Left hindlimb (tissue), 1 donor: ENCODE measurements around the gene GJB3.
"Not testable (repeated sequence)": the region's sequence is repeated elsewhere in the genome, so short reads cannot be mapped to it uniquely, and the experiment has no call there.

ENCODE experiments used
- DNase-seq: peaks from one replicate; pipeline ENCODE4 v3.0.0-alpha.2; 2018

GJB3 gene

GRCh38 chr1:34786521-34787325 lies 5.7 kb downstream of the GJB3 start:
- DNase-seq, result peak; percentile 60

DNA sequence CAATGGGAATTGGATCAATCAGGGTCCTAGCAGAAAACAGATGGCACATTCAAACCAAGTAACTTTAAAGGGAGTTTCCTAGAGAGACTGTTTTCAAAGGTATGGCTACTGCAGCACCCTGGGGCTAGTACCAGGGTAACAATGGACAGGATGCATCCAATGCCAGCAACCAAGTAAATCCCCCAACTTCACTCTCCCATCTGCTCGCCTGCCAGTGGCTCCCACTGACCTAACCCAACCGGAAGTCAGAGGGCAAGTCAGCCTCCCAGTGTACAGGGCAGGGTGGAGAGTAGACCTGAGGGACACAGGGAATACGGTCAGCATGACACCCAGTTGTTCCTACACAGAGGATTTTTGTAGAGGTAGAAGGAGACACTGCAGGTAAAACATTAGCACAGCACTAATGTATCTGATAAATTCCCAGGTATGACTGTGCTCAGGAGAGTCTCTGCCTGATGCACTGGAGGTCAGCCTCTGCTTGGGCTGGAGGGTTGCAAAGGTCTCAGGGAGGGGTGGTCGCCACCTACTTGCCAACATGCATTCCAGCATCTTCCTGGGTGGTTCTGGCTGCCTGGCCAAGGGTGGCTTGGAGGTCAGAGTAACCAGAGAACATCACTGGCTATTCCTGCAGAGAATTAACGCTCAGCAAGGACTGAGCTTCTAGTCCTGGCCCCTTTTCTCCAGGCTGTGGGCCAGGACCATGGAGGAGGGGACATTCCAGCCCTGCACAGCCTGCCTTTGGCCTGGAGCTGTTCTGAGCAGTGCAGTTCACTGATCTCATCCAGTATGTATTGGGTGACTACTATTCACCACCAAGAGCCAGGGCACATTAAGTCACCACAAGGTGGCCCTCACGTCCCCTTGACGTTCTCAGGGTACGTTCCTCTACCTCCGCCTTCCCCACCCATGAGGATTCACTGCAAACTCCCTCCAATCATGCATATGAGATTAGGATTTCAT lies 6.7 kb downstream of the GJB3 start:
- DNase-seq, result no peak

DNA sequence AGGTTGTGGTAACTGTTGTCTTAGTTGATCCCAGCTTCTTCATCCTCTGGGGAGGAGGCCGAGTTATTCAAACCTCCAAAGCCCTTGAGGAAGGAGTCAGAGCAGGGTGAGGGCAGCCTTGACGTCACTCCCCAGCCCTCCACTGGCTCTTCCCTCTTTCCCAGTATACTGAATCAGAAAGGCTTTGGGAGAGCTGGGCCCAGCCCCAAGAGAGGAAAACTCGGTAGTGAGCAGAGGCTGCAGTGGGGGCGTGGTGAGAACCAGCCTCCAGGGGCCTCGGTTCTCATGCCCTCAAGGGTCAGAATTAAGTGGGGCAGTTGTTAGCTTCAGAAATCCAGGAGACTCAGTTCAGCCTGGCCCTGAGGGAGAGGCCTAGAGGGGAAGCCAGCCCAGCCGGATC lies 10.0 kb downstream of the GJB3 start:
- DNase-seq, result no peak

- no peak for DNase-seq
Observed at GRCh38 chr1:34792424-34792823, 11.4 kb downstream of the GJB3 start.

DNA sequence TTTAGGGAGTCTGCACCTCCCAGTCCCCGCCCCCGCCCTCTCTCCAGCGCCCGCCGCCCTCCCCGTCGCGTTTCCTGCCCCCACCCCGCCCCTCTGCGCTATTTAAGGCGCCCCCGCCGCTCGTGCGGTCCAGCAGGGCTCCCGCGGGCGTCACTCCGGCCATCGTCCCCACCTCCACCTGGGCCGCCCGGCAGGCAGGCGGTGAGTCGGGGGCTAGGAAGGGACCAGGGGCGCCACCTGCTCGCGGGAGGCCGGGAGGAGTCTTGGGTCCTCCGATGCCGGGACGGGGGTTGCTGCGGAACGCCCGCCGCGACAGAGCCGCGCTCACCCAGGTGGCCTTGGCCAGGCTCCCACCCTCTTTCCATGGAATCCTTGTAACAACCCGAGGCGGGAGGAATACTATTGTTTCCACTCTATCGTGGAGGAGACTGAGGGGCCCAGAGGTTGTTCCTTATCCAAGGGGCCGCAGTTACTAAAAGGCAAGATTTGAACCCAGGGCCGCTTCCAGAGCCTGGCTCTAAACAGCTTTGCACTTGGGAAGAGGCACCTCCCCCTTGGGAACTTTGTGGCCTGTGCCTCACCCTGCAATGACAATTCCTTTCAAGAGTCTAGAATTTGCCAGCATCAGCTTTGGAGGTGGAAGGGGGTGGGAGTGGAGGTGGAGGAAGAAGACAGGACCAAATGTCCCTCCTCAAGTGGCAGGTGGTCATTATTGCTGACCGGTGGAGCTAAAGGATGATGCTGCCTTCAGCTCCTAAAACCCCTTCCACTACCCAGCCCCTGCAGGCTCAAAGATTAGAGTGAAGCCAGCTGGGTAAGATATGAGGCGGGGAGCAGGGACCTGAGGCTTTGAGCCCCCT lies 12.1 kb downstream of the GJB3 start, which contains the start of gene GJA4:
TSS of gene GJA4 (plus strand) at position 132 of the 860 bp plus-strand sequence. CDS start 1,215 bp downstream, outside the sequence.
- DNase-seq, result no peak

- no peak for DNase-seq
Observed at GRCh38 chr1:34794001-34794789, 13.2 kb downstream of the GJB3 start.

DNA sequence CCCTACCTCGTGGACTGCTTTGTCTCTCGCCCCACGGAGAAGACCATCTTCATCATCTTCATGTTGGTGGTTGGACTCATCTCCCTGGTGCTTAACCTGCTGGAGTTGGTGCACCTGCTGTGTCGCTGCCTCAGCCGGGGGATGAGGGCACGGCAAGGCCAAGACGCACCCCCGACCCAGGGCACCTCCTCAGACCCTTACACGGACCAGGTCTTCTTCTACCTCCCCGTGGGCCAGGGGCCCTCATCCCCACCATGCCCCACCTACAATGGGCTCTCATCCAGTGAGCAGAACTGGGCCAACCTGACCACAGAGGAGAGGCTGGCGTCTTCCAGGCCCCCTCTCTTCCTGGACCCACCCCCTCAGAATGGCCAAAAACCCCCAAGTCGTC lies 13.8 kb downstream of the GJB3 start:
- no peak for DNase-seq

GRCh38 chr1:34795916-34796315 lies 14.9 kb downstream of the GJB3 start:
- DNase-seq, result no peak

DNA sequence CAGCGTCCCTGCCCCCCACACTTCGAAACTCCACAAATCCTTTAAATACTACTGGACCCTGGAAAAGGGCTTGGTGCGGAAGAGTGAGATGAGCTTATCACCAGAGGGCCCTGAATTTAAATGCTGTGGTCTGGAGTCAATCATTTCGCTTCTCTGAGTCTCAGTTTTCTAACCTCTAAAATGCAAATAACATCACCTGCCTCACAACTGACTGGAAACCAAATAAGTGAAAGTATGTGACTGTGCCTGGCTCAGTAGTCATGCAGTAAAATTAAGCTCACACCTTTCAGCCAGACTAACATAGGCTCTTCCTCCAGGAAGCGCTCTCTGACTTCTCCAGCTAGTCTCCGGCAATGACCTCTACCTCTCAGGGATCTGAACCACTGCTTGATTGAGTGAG lies 16.0 kb downstream of the GJB3 start:
- no peak for DNase-seq

- DNase-seq, result no peak
Observed at GRCh38 chr1:34800214-34800613, 19.2 kb downstream of the GJB3 start.

- no peak for DNase-seq
Observed at GRCh38 chr1:34803770-34804169, 22.8 kb downstream of the GJB3 start.

DNA sequence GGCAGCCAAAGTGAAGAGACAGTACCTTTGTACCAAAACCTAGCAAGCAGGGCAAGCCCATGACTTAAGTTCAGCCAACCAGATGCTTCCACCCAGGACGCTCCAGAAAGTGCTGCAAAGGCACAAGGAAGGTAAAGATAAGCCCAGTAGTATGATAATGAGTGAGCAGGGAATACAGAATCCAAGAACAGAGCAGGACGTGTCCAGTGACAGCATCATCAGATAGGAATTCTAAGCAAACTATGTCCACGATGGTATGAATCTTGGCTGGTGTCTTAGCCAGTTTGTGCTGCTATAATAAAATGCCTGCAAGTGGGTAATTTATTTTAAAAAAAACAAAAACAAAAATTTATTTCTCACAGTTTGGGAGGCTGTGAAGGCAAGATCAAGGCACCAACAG lies 25.4 kb downstream of the GJB3 start:
- DNase-seq, result no peak

DNA sequence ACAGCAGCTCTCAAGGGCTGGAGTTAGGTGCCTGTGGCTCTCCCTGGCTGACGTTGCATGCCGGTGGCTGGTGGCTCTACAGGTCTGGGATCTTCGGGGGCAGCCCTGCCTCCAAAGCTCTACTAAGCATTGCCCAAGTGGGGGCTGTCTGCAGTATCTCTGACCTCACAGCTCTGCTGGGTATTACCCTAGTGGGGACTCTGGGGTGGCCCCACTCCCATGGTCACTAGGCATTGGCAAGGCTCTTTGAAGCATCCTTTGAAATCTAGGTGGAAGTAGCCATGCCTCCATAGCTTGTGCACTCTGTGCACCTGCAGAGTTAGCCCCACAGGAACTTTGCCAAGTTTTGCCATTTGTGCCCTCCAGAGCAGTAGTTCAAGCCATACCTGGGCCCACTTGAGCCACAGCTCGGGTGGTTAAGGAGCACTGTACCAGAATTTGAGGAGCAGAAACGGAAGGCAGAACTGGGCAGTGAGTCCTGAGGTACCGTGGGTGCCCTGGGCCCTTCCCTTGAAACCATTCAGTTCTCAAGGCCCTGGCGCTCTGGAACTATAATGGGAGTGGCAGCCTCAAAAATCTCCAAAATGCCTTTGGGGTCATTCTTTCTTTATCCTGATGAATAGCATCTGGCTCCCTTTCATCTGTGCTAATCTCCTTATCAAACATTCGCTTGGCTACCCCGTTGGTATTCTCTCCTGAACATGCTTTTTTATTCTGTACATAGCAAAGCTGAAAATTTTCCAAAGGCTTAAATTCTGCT lies 27.2 kb downstream of the GJB3 start:
- no peak for DNase-seq

DNA sequence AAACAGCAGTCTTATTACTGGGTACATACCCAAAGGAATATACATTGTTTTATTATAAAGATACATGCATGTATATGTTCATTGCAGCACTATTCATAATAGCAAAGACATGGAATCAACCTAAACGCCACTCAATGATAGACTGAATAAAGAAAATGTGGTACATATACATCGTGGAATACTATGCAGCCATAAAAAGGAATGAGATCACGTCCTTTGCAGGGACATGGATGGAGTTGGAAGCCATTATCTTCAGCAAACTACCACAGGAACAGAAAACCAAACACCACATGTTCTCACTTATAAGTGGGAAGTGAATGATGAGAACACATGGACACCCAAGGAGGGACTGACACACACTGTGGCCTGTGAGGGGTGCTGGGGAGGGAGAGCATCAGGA lies 29.8 kb downstream of the GJB3 start:
- not testable (repeated sequence) for DNase-seq

DNA sequence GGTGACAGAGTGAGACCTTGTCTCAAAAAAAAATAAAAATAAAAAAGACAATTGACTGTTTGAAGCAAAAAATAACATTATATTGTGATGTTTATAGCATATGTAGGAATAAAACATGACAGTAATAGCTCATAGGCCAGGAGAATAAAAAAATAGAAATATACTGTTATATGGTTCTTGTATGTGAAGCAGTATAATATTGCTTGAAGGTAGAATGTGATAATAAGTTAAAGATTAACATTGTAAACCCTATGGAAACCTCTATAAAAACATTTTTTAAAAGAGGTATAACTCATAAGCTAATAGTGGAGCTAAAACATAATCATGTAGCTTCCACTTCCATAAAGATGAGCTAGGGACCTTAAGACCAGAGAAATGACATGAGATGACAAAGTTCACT lies 35.3 kb downstream of the GJB3 start:
- DNase-seq, result no peak

DNA sequence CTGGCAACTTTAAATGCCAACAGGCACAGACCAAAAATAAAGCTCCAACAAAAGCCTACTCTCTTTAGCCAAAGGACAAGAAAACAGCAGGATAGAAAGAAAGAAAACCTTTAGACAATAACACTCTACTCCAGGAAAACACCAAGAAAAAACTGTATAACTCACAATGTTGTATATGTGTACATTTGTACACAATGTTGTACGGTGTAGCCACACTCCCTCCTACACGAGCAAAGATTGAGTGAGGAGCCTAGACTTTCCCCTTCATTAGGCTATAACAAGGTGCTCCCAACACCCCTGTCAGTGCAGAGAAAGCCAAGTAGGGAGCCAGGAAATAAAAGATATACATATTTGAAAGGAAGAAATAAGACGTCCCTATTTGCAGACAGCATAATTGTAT lies 35.8 kb downstream of the GJB3 start:
- no peak for DNase-seq

DNA sequence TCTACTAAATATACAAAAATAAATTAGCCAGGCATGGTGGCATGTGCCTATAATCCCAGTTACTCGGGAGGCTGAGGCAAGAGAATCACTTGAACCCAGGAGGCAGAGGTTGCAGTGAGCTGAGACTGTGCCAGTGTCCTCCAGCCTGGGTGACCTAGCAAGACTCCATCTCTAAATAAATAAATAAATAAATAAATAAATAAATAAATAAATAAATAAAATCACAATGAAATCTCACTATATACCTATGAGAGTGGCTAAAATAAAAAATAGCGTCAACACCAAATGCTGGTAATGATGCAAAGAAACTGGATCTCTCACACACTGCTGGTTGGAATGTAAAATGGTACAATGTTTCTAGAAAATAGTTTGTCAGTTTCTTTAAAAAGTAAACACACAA lies 37.8 kb downstream of the GJB3 start:
- not testable (repeated sequence) for DNase-seq

DNA sequence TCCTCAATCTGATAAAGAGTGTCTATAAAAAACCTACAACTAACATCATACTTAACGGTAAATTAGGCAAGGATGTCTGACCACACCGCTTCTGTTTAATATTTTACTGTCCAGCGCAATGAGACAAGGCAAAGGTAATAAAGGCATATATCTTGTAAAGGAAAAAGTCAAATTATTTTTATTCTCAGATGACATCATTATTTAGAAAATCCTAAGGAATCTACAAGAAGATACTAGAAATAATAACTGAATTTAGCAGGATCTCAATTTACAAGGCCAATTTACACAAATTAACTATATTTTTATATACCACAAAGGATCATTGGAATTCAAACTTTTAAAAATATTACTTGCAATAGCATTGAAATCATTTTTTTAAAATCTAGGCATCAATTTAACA lies 41.2 kb downstream of the GJB3 start:
- DNase-seq, result no peak

- DNase-seq, result no peak
Observed at GRCh38 chr1:34824817-34825454, 43.9 kb downstream of the GJB3 start.

DNA sequence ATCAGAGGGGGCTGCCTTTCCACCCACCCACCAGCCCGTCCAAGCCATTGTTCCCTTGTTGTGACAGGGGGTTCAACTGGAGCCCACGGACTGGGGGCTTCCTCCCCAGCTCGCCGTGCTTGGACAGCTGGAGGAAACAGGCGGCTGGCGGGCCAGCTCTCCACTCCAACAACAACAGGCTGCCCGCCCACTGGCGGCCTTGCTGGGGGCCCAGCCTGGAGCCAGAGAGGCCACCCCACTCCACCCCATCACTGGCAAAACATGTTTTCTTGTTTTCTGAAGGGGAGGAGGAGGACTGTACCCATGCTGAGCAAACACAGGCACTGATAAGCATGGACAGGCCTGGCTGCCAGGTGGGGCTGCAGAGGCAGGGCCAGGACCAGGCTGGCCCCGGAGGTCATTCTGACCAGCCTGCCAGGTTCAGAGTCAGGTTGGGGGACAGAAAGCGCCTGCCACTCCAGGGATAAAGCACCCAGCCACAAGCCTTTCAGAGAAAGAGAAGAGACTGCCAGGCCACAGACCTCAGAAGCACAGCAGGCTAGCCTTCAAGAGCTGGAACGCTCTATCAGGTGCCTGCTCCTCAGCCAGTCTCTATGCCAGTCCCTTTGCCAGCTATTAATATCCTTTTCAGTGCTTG lies 44.6 kb downstream of the GJB3 start:
- DNase-seq, result no peak
